HL-60 (cell line): ENCODE results near the gene KSR2.

Source experiments
- GABPA ChIP-seq: IDR thresholded peaks from 2 replicates; pipeline ENCODE4 v1.6.1; 2012; ENCODE audit warnings: low read depth
- REST ChIP-seq: IDR thresholded peaks from 2 replicates; pipeline ENCODE4 v1.6.1; 2012; ENCODE audit warnings: low read depth; ENCODE audit not compliant: insufficient replicate concordance
- TF ChIP-seq, protein P1 (sequence below): IDR thresholded peaks from one replicate; pipeline ENCODE4 v1.5.1; 2011; ENCODE audit warnings: low read length, control low read depth, inconsistent platforms; ENCODE audit not compliant: insufficient read depth

DNA sequence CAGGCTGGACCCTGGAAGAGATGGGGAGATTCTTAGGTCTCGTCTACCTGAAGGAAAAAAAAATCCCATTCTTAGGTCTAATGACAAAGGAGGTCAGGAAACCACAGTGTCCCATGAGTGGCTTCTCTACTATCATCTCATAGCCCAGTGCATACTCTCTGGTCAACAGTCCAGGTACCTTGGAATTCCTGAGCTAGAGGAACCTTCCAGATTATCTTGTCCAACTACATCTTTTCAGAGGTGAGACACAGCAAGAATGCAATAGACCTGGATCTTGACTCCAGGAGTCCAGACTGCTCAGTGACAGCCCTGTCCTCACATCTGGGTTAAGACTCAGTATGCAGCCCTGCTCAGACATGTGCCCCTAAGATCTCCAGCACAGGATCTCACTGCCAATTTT is 429.9 kb downstream of the KSR2 start:
- no peak for TF ChIP-seq GABPA
- TF ChIP-seq, protein P1, sequence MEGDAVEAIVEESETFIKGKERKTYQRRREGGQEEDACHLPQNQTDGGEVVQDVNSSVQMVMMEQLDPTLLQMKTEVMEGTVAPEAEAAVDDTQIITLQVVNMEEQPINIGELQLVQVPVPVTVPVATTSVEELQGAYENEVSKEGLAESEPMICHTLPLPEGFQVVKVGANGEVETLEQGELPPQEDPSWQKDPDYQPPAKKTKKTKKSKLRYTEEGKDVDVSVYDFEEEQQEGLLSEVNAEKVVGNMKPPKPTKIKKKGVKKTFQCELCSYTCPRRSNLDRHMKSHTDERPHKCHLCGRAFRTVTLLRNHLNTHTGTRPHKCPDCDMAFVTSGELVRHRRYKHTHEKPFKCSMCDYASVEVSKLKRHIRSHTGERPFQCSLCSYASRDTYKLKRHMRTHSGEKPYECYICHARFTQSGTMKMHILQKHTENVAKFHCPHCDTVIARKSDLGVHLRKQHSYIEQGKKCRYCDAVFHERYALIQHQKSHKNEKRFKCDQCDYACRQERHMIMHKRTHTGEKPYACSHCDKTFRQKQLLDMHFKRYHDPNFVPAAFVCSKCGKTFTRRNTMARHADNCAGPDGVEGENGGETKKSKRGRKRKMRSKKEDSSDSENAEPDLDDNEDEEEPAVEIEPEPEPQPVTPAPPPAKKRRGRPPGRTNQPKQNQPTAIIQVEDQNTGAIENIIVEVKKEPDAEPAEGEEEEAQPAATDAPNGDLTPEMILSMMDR, result no peak
- TF ChIP-seq REST, result no peak
